SK-N-MC (cell line): ENCODE measurements around the gene DGKB.

Source experiments
- EZH2 ChIP-seq: fragments of 200-600 bp; sonication (generic); IDR thresholded peaks from one replicate; pipeline ENCODE4 v1.6.1; 2017; ENCODE audit warnings: antibody characterized with exemption
- FOXP2 ChIP-seq: optimal IDR thresholded peaks from 2 replicates; pipeline ENCODE3; 2011; ENCODE audit warnings: mild to moderate bottlenecking, moderate library complexity; ENCODE audit not compliant: insufficient read depth; ENCODE audit errors: extremely low read length, control extremely low read depth
- POLR2AphosphoS5 ChIP-seq: IDR thresholded peaks from 2 replicates; pipeline ENCODE4 v1.6.1; 2012; ENCODE audit warnings: mild to moderate bottlenecking, low read depth, low read length, borderline replicate concordance

- no peak for TF ChIP-seq EZH2
- no peak for TF ChIP-seq POLR2AphosphoS5
- TF ChIP-seq FOXP2 = no peak
Observed at GRCh38 chr7:14504134-14504533, 398.4 kb downstream of the DGKB start.
